ENCODE data around the gene MTURN.

MTURN gene

DNA sequence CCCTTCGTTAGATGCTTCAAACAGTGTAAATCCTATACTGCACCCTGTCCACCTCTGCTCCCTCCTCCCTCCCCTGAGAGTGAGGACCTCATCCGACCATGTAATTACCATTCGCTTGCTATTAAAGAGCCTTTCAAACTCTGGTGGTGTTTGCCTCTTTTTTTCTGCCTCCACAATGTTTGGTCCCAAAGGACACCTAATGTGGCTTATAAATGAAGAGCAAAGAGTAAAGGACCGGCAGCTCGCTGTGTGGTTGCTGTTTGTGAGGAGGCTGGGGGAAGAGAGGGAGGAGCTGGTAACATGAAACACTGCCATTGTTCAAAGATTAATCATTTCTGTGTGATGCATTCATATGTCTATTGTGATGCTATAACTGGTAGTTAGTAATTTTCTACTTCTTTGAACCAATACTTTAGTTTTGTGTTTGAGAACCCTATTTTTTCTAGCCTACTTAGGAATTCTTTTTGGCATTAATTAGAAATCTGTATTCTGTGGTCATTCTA, 27.9 kb downstream of the MTURN start:
- DNase-seq, result no peak

DNA sequence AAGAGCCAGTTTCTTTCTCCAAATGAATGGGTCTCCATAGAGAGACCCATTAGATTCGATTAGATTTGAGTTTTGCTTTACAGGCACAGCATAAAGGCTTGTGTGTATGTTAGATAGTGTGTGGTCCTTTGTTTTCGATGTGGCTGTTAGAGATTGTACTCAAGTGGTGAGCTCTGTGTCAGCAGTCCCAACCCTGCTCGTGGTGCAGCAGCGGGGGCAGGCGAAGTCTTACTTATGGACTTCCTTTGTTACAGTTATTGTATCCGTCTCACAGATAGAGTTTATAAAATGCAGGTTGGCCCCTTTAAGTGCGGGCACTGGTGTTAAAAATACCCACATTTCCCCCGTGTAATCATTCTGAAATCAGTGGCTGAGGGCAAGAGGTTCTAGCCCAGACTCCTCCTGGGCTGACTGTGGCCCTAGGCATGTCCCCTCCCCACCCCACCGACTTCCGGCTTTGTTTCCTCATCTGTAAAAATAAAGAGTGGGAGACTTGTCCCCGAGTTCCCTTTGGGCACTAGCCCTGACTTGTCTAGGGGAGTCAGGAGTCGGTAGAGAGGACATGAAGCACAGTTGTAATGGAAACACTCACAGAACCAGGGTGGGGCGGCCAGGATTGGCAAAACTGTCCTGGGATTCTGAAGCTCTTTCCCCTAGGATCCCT, 28.6 kb downstream of the MTURN start:
- DNase-seq, result peak in 1 of 2 experiments; percentile 25

DNA sequence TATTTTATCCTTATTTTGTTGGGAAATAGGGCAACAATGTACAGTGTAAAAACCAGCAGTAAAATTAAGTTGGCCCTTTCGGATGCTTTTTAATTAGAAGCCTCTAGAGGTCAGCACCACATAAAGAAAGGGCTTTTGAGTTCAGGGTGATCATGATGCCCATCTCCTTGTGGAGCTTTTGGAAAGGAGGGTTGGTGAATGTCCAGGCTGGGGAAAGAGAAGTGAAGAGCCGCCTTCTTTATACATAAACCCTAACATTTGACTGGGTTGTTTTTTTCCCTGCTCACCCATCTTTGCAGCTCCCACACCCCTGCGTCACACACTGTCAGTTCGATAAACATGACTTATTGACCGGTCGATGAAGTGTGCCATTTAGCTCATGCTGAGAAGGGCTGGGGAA, 29.8 kb downstream of the MTURN start:
- no peak for DNase-seq

DNA sequence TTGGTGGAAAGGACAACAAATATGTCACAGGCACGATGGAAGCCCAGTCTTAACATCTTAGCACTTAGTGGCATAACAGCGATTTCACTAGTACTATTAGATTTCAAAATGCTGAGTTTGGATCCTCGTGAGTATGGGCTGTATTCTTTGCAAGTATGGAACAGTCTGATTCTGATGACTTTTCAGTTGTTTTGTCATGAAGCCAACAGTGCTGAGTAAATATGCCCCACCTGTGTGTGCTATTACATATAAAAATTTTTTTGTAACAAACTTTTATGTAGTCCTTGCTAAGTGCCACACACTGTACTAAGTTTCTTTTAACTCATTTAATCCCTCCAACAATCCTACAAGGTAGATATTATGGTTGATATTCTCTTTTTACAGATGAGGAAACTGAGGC, 30.8 kb downstream of the MTURN start:
- DNase-seq, result no peak

DNA sequence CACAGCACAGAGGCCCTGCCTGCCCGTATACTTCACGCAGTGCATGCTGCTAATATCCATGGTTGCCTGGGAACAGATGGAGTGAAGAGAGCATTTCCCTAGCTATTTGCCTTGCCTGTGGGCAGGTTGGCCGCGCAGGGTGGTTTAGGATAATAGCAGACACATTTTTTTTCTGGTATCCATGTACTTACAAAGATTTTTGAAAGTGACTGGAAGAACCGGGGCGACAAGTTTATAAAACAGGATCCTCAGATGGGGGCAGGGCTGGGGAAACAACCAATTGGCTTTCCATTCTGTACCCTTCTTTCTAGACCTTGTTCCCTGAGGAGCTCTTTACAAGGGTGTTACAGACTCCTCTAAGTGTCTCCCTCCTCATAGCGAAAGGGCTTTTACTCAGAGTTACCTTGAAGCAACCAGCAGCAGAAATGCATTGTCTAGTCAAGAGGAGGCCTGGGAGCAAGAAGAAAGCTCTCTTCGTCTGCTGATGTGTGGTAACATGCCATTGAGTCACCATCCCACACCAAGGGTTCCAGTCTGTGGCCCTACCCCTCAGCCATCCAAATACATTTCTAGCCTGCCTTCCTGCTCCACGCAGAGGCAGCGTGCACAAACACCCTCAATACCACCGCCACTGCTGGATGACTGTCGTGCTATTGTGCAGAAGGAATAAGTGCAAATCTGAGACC, 31.5 kb downstream of the MTURN start:
- no peak for DNase-seq

DNA sequence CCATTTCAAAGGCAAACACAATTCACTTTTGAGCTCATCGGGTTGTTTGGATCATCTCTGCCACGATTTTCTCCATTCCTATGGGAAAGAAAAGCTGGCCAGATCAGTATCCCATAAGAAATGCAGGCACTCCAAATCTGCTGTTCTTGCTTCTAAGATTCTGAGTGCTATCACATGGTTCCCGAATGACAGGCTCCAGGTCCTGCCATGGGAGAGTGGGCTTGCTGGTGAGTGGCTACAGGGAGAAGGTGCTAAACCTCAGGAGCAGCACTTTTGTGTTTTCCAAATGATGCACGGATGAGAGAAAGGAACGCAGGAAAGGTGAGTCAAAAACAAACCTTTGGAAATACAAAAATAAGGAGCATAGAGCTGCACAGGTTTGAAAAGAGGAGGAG, 32.1 kb downstream of the MTURN start:
- DNase-seq, result no peak

DNA sequence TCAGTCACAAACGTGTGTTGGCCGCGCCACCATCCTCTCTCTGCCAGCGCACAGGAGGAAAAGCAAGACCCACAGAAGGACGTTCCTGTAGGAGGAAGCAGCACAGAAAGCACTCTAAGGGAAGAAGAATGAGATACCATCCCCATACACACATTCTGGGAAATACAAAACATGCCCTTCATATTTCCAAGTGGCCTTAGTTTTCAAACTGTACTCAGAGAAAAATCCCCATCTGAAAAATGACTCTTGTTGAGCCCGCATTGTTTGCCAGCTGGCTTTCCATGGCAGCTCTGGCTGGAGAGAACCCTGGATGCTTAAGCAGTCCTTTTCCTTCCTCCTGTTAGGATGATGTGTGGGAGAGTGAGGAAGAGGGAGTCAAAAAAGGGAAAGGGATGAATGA, 33.1 kb downstream of the MTURN start:
- no peak for DNase-seq

DNA sequence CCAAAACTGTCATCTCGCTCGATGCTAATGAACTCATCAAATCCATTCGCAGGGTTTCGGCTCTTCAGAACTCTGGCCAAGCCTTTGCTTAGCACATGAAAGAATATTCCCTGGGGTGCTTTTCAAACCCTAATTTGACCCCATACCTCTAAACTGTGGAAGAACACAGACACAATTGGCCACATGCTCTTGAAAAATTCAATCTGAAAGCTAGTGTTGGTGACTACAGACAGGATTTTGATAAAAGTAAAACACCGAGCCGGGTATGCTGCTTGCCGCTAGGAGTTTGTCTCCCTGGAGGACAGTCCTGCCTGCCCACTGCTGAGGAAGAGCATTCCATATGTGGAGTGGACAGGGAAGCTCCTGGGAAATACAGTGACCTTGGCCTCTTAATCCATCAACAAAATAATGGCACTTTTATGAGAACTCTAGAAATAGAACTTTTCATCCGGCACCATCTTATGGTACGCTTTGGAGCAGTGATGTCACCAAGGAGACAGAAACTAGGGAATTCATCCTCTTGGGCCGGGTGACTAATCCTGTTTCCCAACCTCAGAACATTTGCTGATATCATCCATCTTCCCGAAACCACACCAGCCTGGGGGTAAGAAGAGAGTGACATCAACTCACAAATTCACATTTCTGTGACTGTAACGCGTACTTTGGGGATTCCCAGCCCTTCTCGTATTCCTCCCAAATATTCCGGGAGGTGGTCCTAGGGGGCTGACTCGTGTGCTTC, 34.2 kb downstream of the MTURN start:
- no peak for DNase-seq

DNA sequence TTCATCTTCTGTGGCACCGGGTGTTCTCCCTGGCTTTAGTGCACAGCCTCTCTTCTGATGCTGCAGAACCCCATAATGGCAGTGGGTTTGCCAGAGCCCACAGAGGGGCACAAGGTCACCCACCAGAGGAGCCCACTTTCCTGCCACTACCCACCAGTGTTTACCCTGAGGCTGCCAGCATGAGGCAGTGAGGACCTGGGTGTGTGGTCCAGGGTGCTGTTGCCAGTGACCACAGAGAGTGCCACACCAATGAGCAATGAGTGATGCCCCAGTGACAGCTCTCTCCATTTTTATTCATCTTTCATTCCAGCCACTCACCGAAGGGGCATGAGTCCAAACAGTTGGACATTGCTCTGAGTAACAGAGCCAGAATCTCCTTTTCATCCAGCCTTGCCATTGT, 34.8 kb downstream of the MTURN start:
- no peak for DNase-seq

DNA sequence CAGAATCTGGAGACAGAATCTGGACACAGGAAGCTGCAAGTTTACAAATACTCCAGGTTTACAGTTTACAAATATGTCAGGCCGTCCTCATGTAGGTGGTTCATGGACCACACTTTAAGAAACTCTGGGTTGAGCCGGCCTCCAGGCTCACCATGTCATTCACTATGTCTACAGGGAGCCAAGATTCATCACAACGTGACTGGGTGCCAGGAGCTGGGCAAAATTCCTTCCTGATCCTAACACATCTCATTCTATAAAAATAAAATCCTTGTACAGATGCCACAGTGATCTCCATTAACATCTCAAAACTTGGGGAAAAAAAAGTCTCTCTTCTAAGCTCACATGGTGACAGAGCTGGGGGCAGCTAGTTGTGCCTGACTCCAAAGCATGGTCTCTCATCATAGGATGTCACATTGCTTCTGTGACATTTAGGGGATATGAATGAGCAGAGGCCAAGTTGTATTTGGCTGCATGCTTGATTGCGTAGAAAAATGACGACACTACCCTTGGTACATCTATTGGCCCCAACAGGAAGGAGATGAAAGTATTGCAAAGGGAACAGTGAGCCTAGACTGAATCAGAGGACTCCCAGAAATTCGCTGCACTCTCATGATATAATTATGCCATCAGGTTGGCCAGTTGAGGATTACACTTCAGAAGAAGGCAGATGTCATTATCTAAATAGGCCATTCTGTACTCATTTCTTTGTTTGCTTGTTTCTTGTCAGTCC, 35.9 kb downstream of the MTURN start:
- no peak for DNase-seq

DNA sequence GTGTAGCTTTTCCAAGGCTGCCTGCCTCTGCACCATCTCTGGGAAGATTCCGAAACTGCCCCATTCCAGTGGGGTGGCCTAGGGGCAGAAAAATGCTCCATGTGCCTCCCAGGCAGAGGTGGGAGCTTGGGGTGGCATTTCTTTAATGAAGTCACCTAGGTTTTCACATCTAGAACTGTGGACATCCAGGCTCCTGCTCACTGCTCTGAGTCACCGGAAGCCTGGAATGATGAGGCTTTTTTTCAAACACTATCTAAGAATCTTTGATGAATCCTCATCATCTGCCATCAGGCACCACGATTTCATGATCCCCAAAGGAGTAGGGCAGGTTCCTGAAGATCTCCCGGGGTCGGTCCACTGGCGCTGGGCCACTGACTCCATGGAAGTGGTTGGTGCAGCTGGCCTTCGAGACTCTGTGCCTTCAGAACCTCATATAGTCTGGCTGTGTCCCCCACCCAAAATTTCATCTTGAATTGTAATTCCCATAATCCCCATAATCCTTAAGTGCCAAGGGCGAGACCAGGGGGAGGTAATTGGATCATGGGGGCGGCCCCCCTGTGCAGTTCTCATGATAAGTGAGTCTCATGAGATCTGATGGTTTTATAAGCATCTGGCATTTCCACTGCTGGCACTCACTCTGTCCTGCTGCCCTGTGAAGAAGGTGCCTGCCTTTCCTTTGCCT, 37.1 kb downstream of the MTURN start:
- DNase-seq, result no peak

DNA sequence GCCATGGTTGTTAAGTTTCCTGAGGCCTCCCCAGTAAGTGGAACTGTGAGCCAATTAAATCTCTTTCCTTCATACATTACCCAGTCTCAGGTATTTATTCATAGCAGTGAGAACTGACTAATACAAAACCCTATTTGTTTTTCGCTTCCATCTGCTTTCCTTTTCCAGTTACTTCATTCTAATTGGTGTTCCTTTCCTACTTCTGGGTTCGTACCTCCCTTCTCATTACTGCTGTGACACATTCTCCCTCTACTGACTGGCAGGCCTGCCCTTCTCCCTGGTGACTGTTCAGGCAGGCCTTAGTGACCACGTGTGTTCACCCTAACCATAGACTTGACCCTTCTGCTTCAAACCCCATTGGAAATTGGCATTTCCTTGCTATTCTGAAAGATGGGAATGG, 37.7 kb downstream of the MTURN start:
- no peak for DNase-seq

DNA sequence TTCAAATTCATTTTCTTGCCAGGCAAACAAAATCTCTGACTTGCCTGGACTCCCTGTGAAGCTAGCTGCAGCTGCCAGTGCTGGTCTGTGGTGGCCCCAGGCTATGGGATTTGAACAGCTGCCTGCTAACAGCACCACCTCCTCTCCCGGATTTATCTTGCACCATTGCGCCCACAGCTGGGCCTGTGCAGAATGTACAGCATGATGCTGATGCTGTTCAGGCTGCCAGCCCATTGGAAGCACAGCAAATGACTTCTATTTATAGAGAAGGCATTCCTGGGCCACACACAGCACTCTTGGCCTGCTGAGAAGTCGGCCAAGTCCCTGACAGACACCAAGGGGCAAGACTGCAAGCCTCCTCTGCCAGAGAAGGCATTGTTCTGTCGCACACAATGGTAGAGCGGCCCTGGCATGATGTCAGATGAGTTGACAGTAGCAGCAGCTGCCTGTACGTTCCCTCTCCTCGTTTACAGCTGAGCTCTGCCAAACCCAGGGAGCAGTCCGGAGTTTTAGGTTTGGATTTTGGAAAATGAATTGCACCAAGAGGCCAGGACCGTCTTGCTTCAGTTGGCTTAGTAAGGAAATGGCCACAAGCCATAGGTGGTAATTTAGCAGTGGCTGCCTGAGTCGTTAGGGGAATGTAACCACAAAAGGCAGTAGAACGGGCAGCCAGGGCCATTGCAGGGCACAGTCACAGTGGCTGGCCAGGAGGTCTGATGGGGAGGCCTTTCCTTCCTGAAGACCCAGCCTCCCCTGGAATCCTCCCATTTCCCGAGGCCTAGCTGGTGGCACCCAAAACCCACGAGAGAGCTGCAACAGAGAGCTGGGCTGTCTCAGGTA, 38.5 kb downstream of the MTURN start:
- no peak for DNase-seq

DNA sequence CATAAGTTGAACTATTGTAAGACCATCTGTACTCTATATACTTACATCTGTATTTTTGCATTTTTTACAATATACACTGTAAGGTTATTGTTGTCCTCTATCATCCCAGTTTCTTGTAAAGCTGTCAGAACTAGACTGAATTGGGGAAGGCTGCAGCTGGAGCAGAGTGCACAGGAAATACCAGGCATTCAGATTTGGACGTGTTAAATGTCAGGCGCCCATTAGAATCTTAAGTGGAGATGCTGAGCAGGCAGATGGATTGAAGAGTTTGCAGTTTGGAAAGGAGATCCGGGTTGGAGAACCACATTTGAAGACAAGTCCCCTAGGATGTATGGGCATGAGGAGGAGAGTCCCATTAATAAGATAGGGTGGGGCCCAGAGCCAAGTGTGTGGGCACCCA, 40.4 kb downstream of the MTURN start:
- DNase-seq, result no peak

DNA sequence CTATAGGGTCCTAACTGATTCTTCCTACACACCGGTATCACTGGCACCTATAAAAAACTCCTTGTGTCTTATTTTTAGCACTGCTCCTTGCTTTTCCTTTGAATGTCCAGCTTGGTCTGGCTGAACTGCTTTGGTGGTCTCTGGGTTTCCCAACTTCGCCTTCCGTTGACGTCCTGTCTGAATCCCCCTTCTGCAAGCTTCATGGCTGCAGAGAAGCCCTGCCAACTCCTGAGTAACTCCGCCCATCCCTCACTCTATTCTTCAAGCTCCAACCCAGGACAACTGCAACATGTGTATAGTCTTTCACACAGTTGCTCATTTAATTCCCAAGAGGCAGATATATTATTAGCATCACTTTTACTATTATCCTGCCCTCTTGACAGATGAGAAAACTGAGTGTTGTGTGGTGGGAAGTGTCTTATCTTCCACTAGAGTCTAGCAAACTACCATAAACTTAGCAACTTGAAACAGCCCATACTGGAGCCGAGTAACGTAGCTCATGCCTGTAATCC, 40.9 kb downstream of the MTURN start:
- no peak for DNase-seq

DNA sequence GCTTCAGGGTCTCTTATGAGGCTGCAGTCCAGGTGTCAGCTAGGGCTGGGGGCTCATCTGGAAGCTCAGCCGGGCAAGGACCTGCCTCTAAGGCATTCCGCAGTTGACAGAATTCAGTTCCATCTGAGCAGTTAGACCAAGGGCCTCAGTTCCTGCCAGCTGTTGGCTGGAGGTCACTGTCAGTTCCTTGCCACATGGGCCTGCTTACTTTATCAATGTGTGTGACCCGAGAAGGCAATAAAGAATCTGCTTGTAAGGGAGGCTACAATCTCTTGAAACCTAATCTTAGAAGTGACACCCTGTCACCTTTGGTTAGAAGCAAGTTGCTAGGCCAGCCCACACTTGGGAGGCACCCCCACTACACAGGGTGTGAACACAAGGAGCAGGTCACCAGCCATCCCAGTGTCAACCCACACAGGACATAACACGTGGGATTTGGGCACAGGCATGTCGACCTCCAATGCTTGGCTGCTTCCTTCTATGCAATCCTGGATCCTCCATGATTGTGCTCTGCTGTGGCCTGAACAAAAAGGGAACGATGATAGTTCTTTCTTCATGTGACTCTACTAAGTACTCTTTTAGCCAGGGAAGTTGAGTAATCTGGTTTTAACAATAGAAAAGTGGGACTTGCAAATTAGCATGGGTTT, 41.8 kb downstream of the MTURN start:
- no peak for DNase-seq

DNA sequence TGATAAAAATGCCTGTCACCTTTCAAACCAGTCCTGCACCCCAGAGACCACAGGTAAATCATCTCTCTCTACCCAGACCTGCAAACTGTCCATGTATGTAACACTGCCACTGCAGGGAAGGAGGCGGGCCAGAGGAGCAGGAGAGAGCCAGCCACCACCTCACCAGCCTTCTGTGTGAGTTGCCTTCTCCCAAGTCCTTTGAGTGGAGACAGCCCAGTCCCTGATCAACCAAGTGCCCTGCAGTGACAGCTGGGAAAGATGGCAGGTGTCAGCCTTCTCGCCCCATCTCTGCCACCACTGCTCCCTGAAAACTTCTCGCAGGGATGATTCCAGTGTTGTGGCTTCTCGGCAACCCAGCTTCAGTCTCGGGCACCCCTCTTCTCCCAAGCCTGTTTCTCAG, 42.4 kb downstream of the MTURN start:
- DNase-seq, result no peak

DNA sequence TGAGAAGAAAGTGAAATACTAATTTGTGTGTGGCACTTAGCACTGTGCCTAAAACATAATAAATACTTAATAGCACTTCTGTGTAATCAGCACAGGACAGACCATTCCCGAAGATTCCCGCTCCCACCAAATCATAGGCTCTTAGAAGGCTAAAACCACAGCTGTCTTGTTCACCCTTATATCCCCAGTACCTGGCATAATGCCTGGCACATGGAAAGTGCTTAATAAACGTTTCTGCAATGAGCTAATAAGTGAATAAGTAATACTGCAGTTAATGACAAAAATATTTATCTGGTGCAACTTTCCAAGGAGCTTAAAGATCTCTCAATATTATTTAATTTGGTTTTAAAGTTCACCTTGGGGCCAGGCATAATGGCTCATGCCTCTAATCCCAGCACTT, 43.2 kb downstream of the MTURN start:
- no peak for DNase-seq

DNA sequence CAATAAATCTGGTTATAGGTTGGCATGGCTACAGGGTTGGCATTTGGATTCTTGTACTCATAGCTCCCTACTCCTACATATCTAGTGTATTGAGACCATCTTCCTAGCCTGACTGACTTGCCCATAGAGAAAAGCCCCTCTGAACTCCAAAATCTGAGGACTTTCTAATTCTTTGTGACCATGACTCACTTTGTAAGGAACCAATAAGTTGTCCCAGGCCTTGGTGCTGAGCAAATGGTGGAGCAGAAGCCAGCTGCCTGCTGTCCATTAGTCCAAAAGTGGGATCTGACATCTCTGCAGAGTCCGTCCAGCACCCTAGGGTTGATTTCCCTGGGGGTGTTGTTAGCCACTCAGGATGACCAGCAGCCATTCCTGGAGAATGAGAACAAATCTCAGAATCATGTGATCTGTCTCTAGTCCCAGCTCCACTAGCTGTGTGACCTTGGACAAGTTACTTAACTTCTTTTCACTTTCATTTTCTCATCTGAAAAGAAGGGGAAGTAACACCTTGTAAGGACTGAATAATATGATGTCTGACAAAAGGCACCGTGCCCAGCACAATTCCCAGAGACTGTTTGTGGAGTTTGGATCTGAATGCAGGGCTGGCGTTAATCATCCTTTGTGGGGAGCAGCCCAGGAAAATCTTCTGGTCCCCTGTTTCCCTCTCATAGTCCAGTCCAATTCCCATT, 44.1 kb downstream of the MTURN start:
- no peak for DNase-seq

DNA sequence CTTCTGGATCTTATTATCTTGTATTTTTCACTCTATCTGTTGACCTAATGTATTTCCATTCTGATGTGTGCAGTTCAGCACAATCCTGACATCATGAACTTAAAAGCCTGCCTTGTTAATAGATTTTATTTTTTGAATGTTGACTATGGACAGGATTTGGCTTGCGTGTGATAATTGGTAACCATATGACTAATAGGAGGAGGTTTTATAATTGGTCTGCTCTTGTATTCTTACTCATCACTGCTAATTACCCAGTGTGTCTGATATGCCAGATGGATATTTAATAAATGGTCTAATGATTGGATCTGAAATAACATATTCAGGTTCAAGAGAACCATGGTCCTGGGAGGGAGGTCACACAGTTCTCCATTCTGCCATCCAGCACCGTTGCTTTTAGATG, 45.9 kb downstream of the MTURN start:
- no peak for DNase-seq
